Measurements from ENCODE around the gene KIRREL1. TPM values are rescaled to one million over a fixed set of nuclear protein-coding genes. Genes with fewer than 3 reads are reported as not detected.

Gene KIRREL1
- total RNA-seq, 1 experiment from 2014 or later: 45.4 TPM

GRCh38 chr1:158101927-158102326 is 108.5 kb downstream of the KIRREL1 start:
- H3K36me3 ChIP-seq (ENCODE audit: control insufficient read depth, insufficient read depth, low read length): no peaks in the 10 kb centered on the region
- Mint-ChIP-seq H3K4me3 (ENCODE audit: unreplicated experiment) (peak overlapping the region; percentile 8), H3K27me3 (ENCODE audit: insufficient read depth, unreplicated experiment) (no peaks in the 10 kb centered on the region), H3K27ac (ENCODE audit: unreplicated experiment) (peak overlapping the region; percentile 78), H3K9me3 (ENCODE audit: unreplicated experiment) (no peaks in the 10 kb centered on the region), H3K4me1 (ENCODE audit: low read depth, unreplicated experiment) (peaks cover 25% of the 10 kb centered on the region), H3K36me3 (ENCODE audit: insufficient read depth, unreplicated experiment) (peaks cover 15% of the 10 kb centered on the region)
- H3K9me3 ChIP-seq: no peaks in the 10 kb centered on the region
- intact Hi-C loops (cut with micrococcal nuclease; ENCODE audit: unreplicated experiment): no loop called here
- TF ChIP-seq, protein P1, sequence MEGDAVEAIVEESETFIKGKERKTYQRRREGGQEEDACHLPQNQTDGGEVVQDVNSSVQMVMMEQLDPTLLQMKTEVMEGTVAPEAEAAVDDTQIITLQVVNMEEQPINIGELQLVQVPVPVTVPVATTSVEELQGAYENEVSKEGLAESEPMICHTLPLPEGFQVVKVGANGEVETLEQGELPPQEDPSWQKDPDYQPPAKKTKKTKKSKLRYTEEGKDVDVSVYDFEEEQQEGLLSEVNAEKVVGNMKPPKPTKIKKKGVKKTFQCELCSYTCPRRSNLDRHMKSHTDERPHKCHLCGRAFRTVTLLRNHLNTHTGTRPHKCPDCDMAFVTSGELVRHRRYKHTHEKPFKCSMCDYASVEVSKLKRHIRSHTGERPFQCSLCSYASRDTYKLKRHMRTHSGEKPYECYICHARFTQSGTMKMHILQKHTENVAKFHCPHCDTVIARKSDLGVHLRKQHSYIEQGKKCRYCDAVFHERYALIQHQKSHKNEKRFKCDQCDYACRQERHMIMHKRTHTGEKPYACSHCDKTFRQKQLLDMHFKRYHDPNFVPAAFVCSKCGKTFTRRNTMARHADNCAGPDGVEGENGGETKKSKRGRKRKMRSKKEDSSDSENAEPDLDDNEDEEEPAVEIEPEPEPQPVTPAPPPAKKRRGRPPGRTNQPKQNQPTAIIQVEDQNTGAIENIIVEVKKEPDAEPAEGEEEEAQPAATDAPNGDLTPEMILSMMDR (IDR thresholded peaks at IDR 0.05; ENCODE audit: insufficient read depth in 1 of 2, low read depth in 1 of 2, low read length in 1 of 2, severe bottlenecking in 1 of 2, unreplicated experiment in 1 of 2): no peak
- no TSS peak for BruUV-seq (replicated peaks)
- no peak overlapping the region for H3K4me3 ChIP-seq (ENCODE audit: low read depth, low read length)
- no peaks in the 10 kb centered on the region for H3K27me3 ChIP-seq (replicated peaks; ENCODE audit: control insufficient read depth, insufficient read depth, low read length)
- H3K4me1 ChIP-seq: peaks cover 58% of the 10 kb centered on the region
- no peak for DNase-seq
- ChIA-PET POLR2A (no interaction called here), CTCF (interaction anchor here (0.7 to 0.9 kb wide), 4 partner anchors 11 to 153 kb away, joined by 3 to 4 read pairs (median 3); no protein-coding TSS in a partner anchor)

DNA sequence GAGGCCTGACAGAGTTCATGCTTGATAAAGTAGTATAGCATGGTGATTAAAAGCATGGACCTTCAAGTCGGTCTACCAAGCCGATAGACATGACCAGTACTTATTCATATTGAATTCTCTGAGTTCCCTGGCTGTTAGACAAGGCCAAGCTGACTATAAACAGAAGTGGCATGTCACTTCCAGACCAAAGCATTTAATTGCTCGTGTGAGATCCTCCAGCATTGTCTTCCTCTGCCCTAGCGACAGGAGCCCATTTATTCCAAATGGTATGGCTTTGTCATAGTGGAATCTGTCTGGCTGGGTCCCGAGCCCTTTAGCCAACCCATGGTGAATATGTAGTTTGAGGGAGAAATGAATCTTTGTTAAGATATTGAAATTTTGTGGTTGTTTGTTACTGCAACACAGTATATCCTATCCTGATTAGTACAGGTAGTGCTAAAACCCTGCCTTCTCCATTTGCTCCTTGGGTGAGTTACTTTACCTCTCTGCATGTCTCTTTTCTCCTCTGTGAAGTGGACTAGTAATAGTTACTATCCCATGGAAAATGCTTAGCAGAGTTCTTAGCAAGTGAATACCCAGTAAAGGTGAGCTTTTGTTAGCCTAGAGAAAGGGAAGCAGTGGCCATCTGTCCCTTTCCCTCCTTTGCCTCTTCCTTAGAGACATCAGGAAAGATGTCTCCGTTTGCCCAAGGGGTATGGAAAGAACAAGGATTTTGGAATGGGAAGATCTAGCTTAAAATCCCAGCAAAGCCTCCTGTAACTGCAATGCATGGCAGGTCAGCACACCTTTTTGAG is 109.6 kb downstream of the KIRREL1 start:
- TF ChIP-seq, protein P1 (IDR thresholded peaks at IDR 0.05; ENCODE audit: insufficient read depth in 1 of 2, low read depth in 1 of 2, low read length in 1 of 2, severe bottlenecking in 1 of 2, unreplicated experiment in 1 of 2): no peak
- CTCF ChIA-PET: interaction anchor here (0.6 kb wide), 1 partner anchor 1875 kb away, joined by 4 read pairs; no protein-coding TSS in a partner anchor
- H3K36me3 ChIP-seq (ENCODE audit: control insufficient read depth, insufficient read depth, low read length): no peaks in the 10 kb centered on the region
- H3K27ac Mint-ChIP-seq (ENCODE audit: unreplicated experiment): peak overlapping the region; percentile 78
- no peak for DNase-seq
- H3K36me3 Mint-ChIP-seq (ENCODE audit: insufficient read depth, unreplicated experiment): peaks cover 7% of the 10 kb centered on the region
- no peak overlapping the region for H3K4me3 ChIP-seq (ENCODE audit: low read depth, low read length)
- no peak overlapping the region for H3K4me3 Mint-ChIP-seq (ENCODE audit: unreplicated experiment)
- H3K27me3 Mint-ChIP-seq (ENCODE audit: insufficient read depth, unreplicated experiment): no peaks in the 10 kb centered on the region
- peaks cover 25% of the 10 kb centered on the region for H3K4me1 Mint-ChIP-seq (ENCODE audit: low read depth, unreplicated experiment)
- H3K4me1 ChIP-seq: peaks cover 58% of the 10 kb centered on the region
- H3K27me3 ChIP-seq (replicated peaks; ENCODE audit: control insufficient read depth, insufficient read depth, low read length): no peaks in the 10 kb centered on the region
- POLR2A ChIA-PET: no interaction called here
- no TSS peak for BruUV-seq (replicated peaks)
- no peaks in the 10 kb centered on the region for H3K9me3 ChIP-seq
- no peaks in the 10 kb centered on the region for H3K9me3 Mint-ChIP-seq (ENCODE audit: unreplicated experiment)
- intact Hi-C loops (cut with micrococcal nuclease; ENCODE audit: unreplicated experiment): no loop called here

DNA sequence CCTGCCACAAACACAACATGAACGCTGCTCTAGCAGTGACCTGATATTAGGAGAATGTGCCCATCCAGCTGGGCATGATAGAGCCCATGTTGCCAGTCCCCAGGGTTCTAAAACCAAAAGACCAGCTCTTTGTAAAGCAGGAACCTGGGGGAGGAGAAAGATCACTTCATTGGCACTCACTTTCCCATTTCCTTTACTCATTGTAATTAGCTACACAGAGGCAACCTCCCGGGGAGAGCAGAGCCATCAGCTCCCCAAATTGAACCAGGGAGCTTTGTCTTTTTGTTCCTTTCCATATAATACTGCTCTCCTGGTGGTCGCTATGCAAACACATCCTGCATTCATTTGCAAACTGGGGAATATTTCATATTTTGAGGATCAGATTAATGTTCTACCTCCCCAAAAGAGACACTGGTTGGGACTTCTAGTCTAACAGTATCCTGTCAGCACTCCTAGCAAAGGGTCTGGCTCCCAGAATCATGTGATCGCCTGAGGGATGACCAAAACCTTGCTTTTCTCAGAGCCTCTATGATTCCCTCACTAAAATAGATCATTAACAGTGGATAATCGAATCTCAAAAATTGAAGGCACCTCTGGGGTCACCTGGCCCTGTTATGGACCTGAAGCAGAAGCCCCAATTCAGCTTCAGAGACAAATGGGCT is 110.5 kb downstream of the KIRREL1 start:
- Histone ChIP-seq H3K36me3 (ENCODE audit: control insufficient read depth, insufficient read depth, low read length) (no peaks in the 10 kb centered on the region), H3K4me3 (ENCODE audit: low read depth, low read length) (no peak overlapping the region), H3K9me3 (no peaks in the 10 kb centered on the region), H3K4me1 (peaks cover 55% of the 10 kb centered on the region), H3K27me3 (replicated peaks; ENCODE audit: control insufficient read depth, insufficient read depth, low read length) (no peaks in the 10 kb centered on the region)
- intact Hi-C loops (cut with micrococcal nuclease; ENCODE audit: unreplicated experiment): no loop called here
- H3K36me3 Mint-ChIP-seq (ENCODE audit: insufficient read depth, unreplicated experiment): peaks cover 7% of the 10 kb centered on the region
- H3K9me3 Mint-ChIP-seq (ENCODE audit: unreplicated experiment): no peaks in the 10 kb centered on the region
- no peak for DNase-seq
- H3K27me3 Mint-ChIP-seq (ENCODE audit: insufficient read depth, unreplicated experiment): no peaks in the 10 kb centered on the region
- TF ChIP-seq, protein P1 (IDR thresholded peaks at IDR 0.05; ENCODE audit: insufficient read depth in 1 of 2, low read depth in 1 of 2, low read length in 1 of 2, severe bottlenecking in 1 of 2, unreplicated experiment in 1 of 2): no peak
- H3K4me1 Mint-ChIP-seq (ENCODE audit: low read depth, unreplicated experiment): peaks cover 25% of the 10 kb centered on the region
- CTCF ChIA-PET: interaction anchor here (1.2 kb wide), 2 partner anchors 8 to 10 kb away, joined by 3 read pairs; no protein-coding TSS in a partner anchor
- H3K4me3 Mint-ChIP-seq (ENCODE audit: unreplicated experiment): no peak overlapping the region
- H3K27ac Mint-ChIP-seq (ENCODE audit: unreplicated experiment): no peak overlapping the region
- BruUV-seq (replicated peaks): no TSS peak
- POLR2A ChIA-PET: no interaction called here
